Measurements from ENCODE around the gene SLC35A5. TPM values are rescaled to one million over a fixed set of nuclear protein-coding genes. Genes with fewer than 3 reads are reported as not detected.

The SLC35A5 gene
- total RNA-seq, 4 donors from 2014 or later = 11.5 to 73.4 (median 40.4) TPM

- Histone ChIP-seq H3K4me1 (no peaks in the 10 kb centered on the region), H3K9me3 (no peaks in the 10 kb centered on the region), H3K4me3 (no peak overlapping the region), H3K27ac (no peak overlapping the region), H3K36me3 (no peaks in the 10 kb centered on the region), H3K27me3 (no peaks in the 10 kb centered on the region)
- TF ChIP-seq, protein P1, sequence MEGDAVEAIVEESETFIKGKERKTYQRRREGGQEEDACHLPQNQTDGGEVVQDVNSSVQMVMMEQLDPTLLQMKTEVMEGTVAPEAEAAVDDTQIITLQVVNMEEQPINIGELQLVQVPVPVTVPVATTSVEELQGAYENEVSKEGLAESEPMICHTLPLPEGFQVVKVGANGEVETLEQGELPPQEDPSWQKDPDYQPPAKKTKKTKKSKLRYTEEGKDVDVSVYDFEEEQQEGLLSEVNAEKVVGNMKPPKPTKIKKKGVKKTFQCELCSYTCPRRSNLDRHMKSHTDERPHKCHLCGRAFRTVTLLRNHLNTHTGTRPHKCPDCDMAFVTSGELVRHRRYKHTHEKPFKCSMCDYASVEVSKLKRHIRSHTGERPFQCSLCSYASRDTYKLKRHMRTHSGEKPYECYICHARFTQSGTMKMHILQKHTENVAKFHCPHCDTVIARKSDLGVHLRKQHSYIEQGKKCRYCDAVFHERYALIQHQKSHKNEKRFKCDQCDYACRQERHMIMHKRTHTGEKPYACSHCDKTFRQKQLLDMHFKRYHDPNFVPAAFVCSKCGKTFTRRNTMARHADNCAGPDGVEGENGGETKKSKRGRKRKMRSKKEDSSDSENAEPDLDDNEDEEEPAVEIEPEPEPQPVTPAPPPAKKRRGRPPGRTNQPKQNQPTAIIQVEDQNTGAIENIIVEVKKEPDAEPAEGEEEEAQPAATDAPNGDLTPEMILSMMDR (IDR thresholded peaks at IDR 0.05) = no peak
- no peak for TF ChIP-seq POLR2A (IDR thresholded peaks at IDR 0.05)
- DNase-seq = no peak
- intact Hi-C loops (cut with DNase I; ENCODE audit: low total_unique reads) = loop anchor here (10.0 kb wide), 1 partner anchor 245 kb away; no protein-coding TSS in a partner anchor
These were observed 17.9 kb downstream of the SLC35A5 start for GRCh38 chr3:112579697-112580096.

DNA sequence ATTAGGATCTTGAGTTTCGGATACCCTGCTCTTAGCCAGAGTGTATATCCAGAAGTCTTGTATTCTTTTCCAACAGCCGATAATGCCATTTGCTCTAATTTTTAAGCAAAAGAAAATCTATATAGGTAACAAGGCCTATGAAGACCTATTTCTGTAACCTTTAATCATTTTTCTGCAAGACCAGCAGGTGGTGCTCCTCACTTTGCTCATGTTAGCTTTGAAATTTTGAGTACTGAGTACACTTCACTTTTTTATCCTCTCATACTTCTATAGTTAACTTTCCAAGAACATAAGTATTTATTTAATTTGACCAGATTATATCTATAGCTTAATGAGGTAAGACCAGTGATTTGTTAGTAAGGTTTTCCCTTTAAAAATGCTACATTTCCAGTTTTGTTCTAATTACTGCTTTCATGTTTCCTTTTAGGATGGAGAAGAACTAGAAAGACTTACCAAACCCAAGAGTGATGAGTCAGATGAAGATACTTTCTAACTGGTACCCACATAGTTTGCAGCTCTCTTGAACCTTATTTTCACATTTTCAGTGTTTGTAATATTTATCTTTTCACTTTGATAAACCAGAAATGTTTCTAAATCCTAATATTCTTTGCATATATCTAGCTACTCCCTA, 20.5 kb downstream of the SLC35A5 start:
- intact Hi-C loops (cut with DNase I; ENCODE audit: low total_unique reads) = loop anchor here (10.0 kb wide), 1 partner anchor 242 kb away; no protein-coding TSS in a partner anchor
- Histone ChIP-seq H3K9me3 (no peaks in the 10 kb centered on the region), H3K4me1 (peaks cover 0 to 4% of the 10 kb centered on the region in 2 donors), H3K27me3 (no peaks in the 10 kb centered on the region), H3K27ac (no peak overlapping the region), H3K36me3 (no peaks in the 10 kb centered on the region), H3K4me3 (no peak overlapping the region)
- no peak for TF ChIP-seq POLR2A (IDR thresholded peaks at IDR 0.05)
- TF ChIP-seq, protein P1 (IDR thresholded peaks at IDR 0.05) = peak; percentile 52 to 78 (median 60)
- peak; percentile 29 to 47 for DNase-seq

DNA sequence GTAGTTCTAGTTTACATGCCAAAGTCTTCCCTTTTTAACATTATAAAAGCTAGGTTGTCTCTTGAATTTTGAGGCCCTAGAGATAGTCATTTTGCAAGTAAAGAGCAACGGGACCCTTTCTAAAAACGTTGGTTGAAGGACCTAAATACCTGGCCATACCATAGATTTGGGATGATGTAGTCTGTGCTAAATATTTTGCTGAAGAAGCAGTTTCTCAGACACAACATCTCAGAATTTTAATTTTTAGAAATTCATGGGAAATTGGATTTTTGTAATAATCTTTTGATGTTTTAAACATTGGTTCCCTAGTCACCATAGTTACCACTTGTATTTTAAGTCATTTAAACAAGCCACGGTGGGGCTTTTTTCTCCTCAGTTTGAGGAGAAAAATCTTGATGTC, 21.3 kb downstream of the SLC35A5 start:
- H3K9me3 ChIP-seq = no peaks in the 10 kb centered on the region
- no peak for TF ChIP-seq POLR2A (IDR thresholded peaks at IDR 0.05)
- TF ChIP-seq, protein P1 (IDR thresholded peaks at IDR 0.05) = no peak
- no peak overlapping the region for H3K4me3 ChIP-seq
- H3K27ac ChIP-seq = no peak overlapping the region
- H3K36me3 ChIP-seq = no peaks in the 10 kb centered on the region
- intact Hi-C loops (cut with DNase I; ENCODE audit: low total_unique reads) = loop anchor here (10.0 kb wide), 1 partner anchor 242 kb away; no protein-coding TSS in a partner anchor
- no peaks in the 10 kb centered on the region for H3K27me3 ChIP-seq
- peaks cover 0 to 4% of the 10 kb centered on the region in 2 donors for H3K4me1 ChIP-seq
- no peak for DNase-seq

DNA sequence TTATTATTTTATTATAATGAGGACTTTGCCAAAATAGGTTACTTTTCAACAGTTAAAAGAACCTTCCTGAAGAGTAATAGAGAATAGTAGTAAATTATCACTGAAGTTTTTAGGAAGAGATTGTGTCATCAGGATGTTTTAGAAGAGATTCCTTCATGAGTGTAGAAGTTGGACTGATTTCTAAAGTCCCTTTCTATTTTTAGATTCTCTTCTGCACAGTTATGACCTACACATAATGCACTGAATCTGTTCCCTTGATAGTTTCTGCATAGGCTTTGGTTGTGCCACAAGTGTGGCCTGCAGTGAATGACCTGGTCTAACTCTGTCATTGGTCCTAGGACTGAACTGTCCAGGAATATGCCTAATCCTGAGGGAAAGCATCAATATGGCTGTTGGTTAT, 23.9 kb downstream of the SLC35A5 start:
- Histone ChIP-seq H3K9me3 (no peaks in the 10 kb centered on the region), H3K4me3 (no peak overlapping the region), H3K27ac (no peak overlapping the region), H3K27me3 (no peaks in the 10 kb centered on the region), H3K4me1 (peaks cover 0 to 4% of the 10 kb centered on the region in 2 donors), H3K36me3 (no peaks in the 10 kb centered on the region)
- TF ChIP-seq, protein P1 (IDR thresholded peaks at IDR 0.05) = no peak
- no peak for TF ChIP-seq POLR2A (IDR thresholded peaks at IDR 0.05)
- no peak for DNase-seq
- intact Hi-C loops (cut with DNase I; ENCODE audit: low total_unique reads) = loop anchor here (10.0 kb wide), 1 partner anchor 239 kb away; no protein-coding TSS in a partner anchor

GRCh38 chr3:112587336-112587735, 25.5 kb downstream of the SLC35A5 start:
- no peak for TF ChIP-seq POLR2A (IDR thresholded peaks at IDR 0.05)
- TF ChIP-seq, protein P1 (IDR thresholded peaks at IDR 0.05) = no peak
- Histone ChIP-seq H3K4me3 (no peak overlapping the region), H3K9me3 (no peaks in the 10 kb centered on the region), H3K27me3 (no peaks in the 10 kb centered on the region), H3K27ac (no peak overlapping the region), H3K4me1 (peaks cover 0 to 4% of the 10 kb centered on the region in 2 donors), H3K36me3 (no peaks in the 10 kb centered on the region)
- no peak for DNase-seq
- intact Hi-C loops (cut with DNase I; ENCODE audit: low total_unique reads) = loop anchor here (10.0 kb wide), 1 partner anchor 237 kb away; no protein-coding TSS in a partner anchor

Data from uterus (tissue), 4 donors.